DOHH2 (cell line): ENCODE data around the gene GMDS.

ENCODE experiments used
- H3F3A ChIP-seq: fragments of 200-600 bp; sonication (generic), shearing (Covaris generic); 2 replicates; pipeline ENCODE4 v1.6.0; 2016; ENCODE audit warnings: antibody characterized with exemption, mild to moderate bottlenecking; ENCODE audit not compliant: control insufficient read depth, insufficient read depth
- H3K27ac ChIP-seq: fragments of 200-600 bp; sonication (generic); 2 replicates; pipeline ENCODE4 v1.5.1; 2014; ENCODE audit warnings: low read depth, mild to moderate bottlenecking, low read length, moderate library complexity
- H3K27me3 ChIP-seq: fragments of 200-600 bp; sonication (generic); 2 replicates; pipeline ENCODE4 v1.6.1; 2014; ENCODE audit warnings: mild to moderate bottlenecking, low read length, mixed read lengths; ENCODE audit not compliant: control insufficient read depth
- H3K36me3 ChIP-seq: fragments of 200-600 bp; sonication (generic); 2 replicates; pipeline ENCODE4 v1.6.1; 2014; ENCODE audit warnings: mild to moderate bottlenecking, low read length, moderate library complexity, mixed read lengths; ENCODE audit not compliant: control insufficient read depth
- H3K4me1 ChIP-seq: fragments of 200-600 bp; sonication (generic); 2 replicates; pipeline ENCODE4 v1.6.1; 2014; ENCODE audit warnings: mild to moderate bottlenecking, low read length, mixed read lengths; ENCODE audit not compliant: control insufficient read depth
- H3K4me2 ChIP-seq: fragments of 200-600 bp; sonication (generic); 2 replicates; pipeline ENCODE4 v1.6.0; 2014; ENCODE audit warnings: mild to moderate bottlenecking, low read length, moderate library complexity
- H3K4me3 ChIP-seq: fragments of 200-600 bp; sonication (generic); 2 replicates; pipeline ENCODE4 v1.5.1; 2014; ENCODE audit warnings: mild to moderate bottlenecking, low read length, mixed read lengths
- H3K79me2 ChIP-seq: fragments of 200-600 bp; sonication (generic); 2 replicates; pipeline ENCODE4 v1.6.1; 2014; ENCODE audit warnings: mild to moderate bottlenecking, low read length, mixed read lengths; ENCODE audit not compliant: control insufficient read depth
- H3K9me2 ChIP-seq: fragments of 200-600 bp; sonication (generic); replicated peaks from 2 replicates; pipeline ENCODE4 v1.6.1; 2014; ENCODE audit warnings: mild to moderate bottlenecking, low read length, mixed read lengths; ENCODE audit not compliant: control insufficient read depth
- H3K9me3 ChIP-seq: fragments of 200-600 bp; sonication (generic); 2 replicates; pipeline ENCODE4 v1.6.1; 2014; ENCODE audit warnings: antibody characterized with exemption, low read length, mixed read lengths; ENCODE audit not compliant: control insufficient read depth, insufficient read depth
- H4K20me1 ChIP-seq: fragments of 200-600 bp; sonication (generic); 2 replicates; pipeline ENCODE4 v1.6.0; 2014; ENCODE audit warnings: low read depth, mild to moderate bottlenecking, antibody characterized with exemption, low read length, moderate library complexity; ENCODE audit not compliant: control insufficient read depth, insufficient read depth
- EZH2phosphoT487 ChIP-seq: fragments of 200-600 bp; sonication (generic); IDR thresholded peaks from 2 replicates; pipeline ENCODE4 v1.6.1; 2017; ENCODE audit warnings: borderline replicate concordance, mild to moderate bottlenecking, antibody characterized with exemption, low read length, moderate library complexity, mixed read lengths
- TF ChIP-seq, protein P1 (sequence below): fragments of 200-600 bp; sonication (generic); IDR thresholded peaks from one replicate; pipeline ENCODE4 v1.5.1; 2014; ENCODE audit warnings: antibody characterized with exemption, mild to moderate bottlenecking, low read depth, low read length; ENCODE audit not compliant: poor library complexity, severe bottlenecking

Gene GMDS

DNA sequence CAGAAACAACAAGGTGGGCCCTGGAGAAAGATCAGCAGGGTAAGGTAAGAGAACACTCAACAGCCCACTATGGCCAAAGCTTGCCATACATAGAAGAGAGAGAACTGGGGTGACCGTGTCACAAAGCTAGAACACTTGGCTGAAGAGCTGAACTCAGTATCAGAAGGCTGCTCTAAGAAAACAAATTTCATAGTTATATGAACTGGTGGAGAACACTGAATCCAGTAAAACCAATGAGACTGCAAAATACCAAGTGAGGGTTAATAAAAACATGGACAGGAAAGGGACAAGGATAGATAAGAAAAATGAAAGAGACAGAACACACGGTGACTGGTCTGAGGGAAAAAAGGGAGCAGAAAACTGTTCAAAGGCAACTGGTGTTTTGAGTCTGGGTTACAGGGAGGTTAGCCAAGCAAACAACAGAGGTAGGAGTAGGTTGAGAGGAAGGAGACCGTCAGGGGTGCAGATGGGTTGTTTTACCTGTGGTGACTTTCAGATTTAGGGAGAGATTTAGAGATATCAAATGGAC is 56.5 kb downstream of the GMDS start:
- no peaks in the 10 kb centered on the region for H4K20me1 ChIP-seq
- H3K4me3 ChIP-seq: no peak overlapping the region
- no peak for TF ChIP-seq EZH2phosphoT487
- TF ChIP-seq, protein P1, sequence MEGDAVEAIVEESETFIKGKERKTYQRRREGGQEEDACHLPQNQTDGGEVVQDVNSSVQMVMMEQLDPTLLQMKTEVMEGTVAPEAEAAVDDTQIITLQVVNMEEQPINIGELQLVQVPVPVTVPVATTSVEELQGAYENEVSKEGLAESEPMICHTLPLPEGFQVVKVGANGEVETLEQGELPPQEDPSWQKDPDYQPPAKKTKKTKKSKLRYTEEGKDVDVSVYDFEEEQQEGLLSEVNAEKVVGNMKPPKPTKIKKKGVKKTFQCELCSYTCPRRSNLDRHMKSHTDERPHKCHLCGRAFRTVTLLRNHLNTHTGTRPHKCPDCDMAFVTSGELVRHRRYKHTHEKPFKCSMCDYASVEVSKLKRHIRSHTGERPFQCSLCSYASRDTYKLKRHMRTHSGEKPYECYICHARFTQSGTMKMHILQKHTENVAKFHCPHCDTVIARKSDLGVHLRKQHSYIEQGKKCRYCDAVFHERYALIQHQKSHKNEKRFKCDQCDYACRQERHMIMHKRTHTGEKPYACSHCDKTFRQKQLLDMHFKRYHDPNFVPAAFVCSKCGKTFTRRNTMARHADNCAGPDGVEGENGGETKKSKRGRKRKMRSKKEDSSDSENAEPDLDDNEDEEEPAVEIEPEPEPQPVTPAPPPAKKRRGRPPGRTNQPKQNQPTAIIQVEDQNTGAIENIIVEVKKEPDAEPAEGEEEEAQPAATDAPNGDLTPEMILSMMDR: no peak
- H3K9me3 ChIP-seq: peaks cover 19% of the 10 kb centered on the region; the same call in 1 of the 2 replicates
- no peaks in the 10 kb centered on the region for H3F3A ChIP-seq
- H3K79me2 ChIP-seq: no peaks in the 10 kb centered on the region
- H3K9me2 ChIP-seq: no peaks in the 10 kb centered on the region
- no peaks in the 10 kb centered on the region for H3K4me1 ChIP-seq
- H3K4me2 ChIP-seq: no peak overlapping the region
- no peaks in the 10 kb centered on the region for H3K27me3 ChIP-seq
- H3K27ac ChIP-seq: no peak overlapping the region
- H3K36me3 ChIP-seq: no peaks in the 10 kb centered on the region

DNA sequence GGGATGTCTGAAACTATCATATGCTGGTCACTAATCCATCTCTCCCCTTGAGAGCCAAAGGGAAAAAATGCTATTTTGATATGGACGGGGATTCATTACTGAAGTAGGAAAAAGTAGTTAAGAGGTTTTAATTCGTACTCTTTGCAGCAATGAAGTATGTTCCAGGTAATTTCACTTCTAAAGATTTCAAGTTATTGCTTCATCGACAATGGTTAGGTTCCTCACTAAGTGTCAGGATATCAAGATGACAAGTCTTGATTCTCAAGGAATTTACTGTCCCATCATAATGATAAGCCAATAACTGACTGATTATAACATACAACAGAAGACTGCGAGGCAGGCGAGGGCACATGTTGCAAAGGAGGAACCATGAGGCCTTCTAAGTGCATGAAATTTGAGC is 57.0 kb downstream of the GMDS start:
- TF ChIP-seq EZH2phosphoT487: no peak
- TF ChIP-seq, protein P1: no peak
- Histone ChIP-seq H3K4me3 (no peak overlapping the region), H3K4me2 (no peak overlapping the region), H3F3A (no peaks in the 10 kb centered on the region), H3K27me3 (no peaks in the 10 kb centered on the region), H3K9me3 (peaks cover 19% of the 10 kb centered on the region; the same call in 1 of the 2 replicates), H3K79me2 (no peaks in the 10 kb centered on the region), H3K9me2 (no peaks in the 10 kb centered on the region), H3K36me3 (no peaks in the 10 kb centered on the region), H3K27ac (no peak overlapping the region), H4K20me1 (no peaks in the 10 kb centered on the region), H3K4me1 (no peaks in the 10 kb centered on the region)

DNA sequence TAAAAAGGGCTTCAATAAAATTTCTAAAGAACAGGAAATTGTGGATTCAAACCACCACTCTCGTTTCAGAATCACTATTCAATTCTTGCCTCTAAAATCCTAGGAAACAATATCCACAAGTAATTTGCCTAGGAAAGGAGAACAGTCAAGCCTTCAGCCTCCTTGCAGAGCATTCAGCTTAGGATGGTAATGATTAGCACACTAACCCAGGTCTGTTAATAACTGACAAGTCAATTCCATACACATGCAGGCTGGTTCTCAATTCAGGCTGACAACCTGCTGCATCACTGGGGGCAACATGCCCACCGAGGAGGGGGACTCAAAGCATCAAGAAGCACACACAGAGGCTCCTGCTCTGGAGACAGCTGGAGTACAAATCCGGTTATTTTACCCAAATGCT is 57.6 kb downstream of the GMDS start:
- no peaks in the 10 kb centered on the region for H3K79me2 ChIP-seq
- no peaks in the 10 kb centered on the region for H3K9me2 ChIP-seq
- H3K36me3 ChIP-seq: no peaks in the 10 kb centered on the region
- no peaks in the 10 kb centered on the region for H3K27me3 ChIP-seq
- H4K20me1 ChIP-seq: no peaks in the 10 kb centered on the region
- no peak overlapping the region for H3K4me3 ChIP-seq
- no peaks in the 10 kb centered on the region for H3K4me1 ChIP-seq
- H3K27ac ChIP-seq: no peak overlapping the region
- H3F3A ChIP-seq: no peaks in the 10 kb centered on the region
- H3K9me3 ChIP-seq: peaks cover 15% of the 10 kb centered on the region; the same call in 1 of the 2 replicates
- TF ChIP-seq EZH2phosphoT487: no peak
- TF ChIP-seq, protein P1: no peak
- no peak overlapping the region for H3K4me2 ChIP-seq

DNA sequence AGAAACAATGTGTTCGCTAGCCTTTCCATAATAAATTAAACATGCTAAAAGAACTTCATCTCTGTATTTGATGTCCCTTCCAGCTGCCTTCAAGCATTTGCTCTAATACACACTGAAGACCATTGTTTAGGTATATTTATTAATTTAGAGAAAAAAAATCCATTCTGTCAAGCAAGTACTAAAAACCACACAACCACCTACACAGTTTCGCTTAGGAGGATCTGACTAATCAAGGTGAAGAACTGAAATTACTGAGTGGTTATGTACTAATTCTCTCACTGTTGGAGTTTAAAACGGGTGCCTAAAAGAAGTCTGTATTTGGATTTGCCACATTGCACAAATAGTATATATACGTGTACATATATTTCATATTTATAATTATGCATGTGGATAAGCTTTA is 58.9 kb downstream of the GMDS start:
- Histone ChIP-seq H3K79me2 (no peaks in the 10 kb centered on the region), H3K4me1 (no peaks in the 10 kb centered on the region), H3K27ac (no peak overlapping the region), H3K4me3 (no peak overlapping the region), H4K20me1 (no peaks in the 10 kb centered on the region), H3F3A (no peaks in the 10 kb centered on the region), H3K9me2 (no peaks in the 10 kb centered on the region), H3K27me3 (no peaks in the 10 kb centered on the region), H3K9me3 (peaks cover 2% of the 10 kb centered on the region; the same call in 1 of the 2 replicates), H3K4me2 (no peak overlapping the region), H3K36me3 (no peaks in the 10 kb centered on the region)
- no peak for TF ChIP-seq EZH2phosphoT487
- TF ChIP-seq, protein P1: no peak
